ENCODE measurements around the gene CADPS2. TPM values are rescaled to one million over a fixed set of nuclear protein-coding genes. Genes with fewer than 3 reads are reported as not detected.

Gene CADPS2
- total and polyA plus RNA-seq, 2 of the 8 experiments (the other 6 are each of a cell fraction or from before 2014, with no cell fraction given) = 8.9 to 22.3 TPM

DNA sequence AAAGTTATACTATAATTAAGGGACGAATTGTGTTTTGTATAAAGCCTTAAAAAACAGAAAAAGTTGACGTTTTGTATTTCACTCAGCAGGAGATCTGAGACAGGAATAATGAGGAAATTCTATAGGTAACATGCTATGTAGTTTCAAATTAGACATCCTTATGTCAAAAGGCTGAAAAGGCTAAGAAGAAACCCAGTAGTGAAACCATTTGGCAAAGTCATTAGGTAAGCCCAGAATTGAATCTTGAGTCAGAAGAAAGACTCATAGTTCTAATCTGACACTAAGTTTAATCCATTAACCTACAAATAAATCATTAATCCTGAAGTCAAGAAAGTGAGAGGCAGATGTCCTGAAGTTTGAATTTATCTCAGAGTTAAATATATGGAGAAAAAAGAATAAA, 266.6 kb downstream of the CADPS2 start:
- Histone ChIP-seq H3K79me2 (ENCODE audit: control insufficient read depth in 1 of 2, insufficient read depth in 2 of 2, low read length in 2 of 2) (no peaks in the 10 kb centered on the region), H2AK5ac (ENCODE audit: low read depth, low read length) (no peak overlapping the region), H3K4me2 (ENCODE audit: insufficient read depth in 1 of 2, low read depth in 2 of 2, low read length in 2 of 2) (no peak overlapping the region), H3K27me3 (replicated peaks in 1 of 4; ENCODE audit: control insufficient read depth in 3 of 4, extremely low read depth in 1 of 4, insufficient read depth in 3 of 4, low read length in 3 of 4) (no peaks in the 10 kb centered on the region), H4K5ac (ENCODE audit: insufficient read length, low read depth, low read length) (no peak overlapping the region), H2BK12ac (ENCODE audit: low read depth, low read length) (no peak overlapping the region), H3K4ac (replicated peaks; ENCODE audit: insufficient read length, low read depth, low read length) (no peak overlapping the region), H3K79me1 (ENCODE audit: low read depth, low read length) (no peaks in the 10 kb centered on the region), H2BK5ac (ENCODE audit: low read depth, low read length) (no peak overlapping the region), H4K20me1 (replicated peaks in 1 of 2; ENCODE audit: control insufficient read depth in 1 of 2, insufficient read depth in 2 of 2, low read length in 2 of 2) (no peaks in the 10 kb centered on the region), H3K14ac (ENCODE audit: insufficient read length) (no peak overlapping the region), H2BK120ac (replicated peaks; ENCODE audit: low read depth, low read length) (no peak overlapping the region), H3K4me1 (replicated peaks in 1 of 4; ENCODE audit: control insufficient read depth in 3 of 4, insufficient read depth in 4 of 4, low read length in 3 of 4) (no peaks in the 10 kb centered on the region), H2AFZ (ENCODE audit: low read length) (no peak overlapping the region), H3K18ac (ENCODE audit: extremely low read depth, low read length) (no peak overlapping the region), H4K91ac (replicated peaks; ENCODE audit: insufficient read length, low read length) (no peak overlapping the region), H3K9ac (replicated peaks in 1 of 4; ENCODE audit: extremely low read depth in 1 of 4, low read depth in 3 of 4, low read length in 3 of 4) (no peak overlapping the region), H3K27ac (ENCODE audit: low read depth, low read length) (no peak overlapping the region), H3K56ac (replicated peaks; ENCODE audit: insufficient read length, low read depth, low read length) (no peak overlapping the region), H2BK20ac (ENCODE audit: low read length) (no peak overlapping the region), H3K23me2 (ENCODE audit: low read depth, low read length) (no peaks in the 10 kb centered on the region), H3K4me3 (ENCODE audit: extremely low read depth in 1 of 4, insufficient read depth in 2 of 4, low read depth in 3 of 4, low read length in 4 of 4) (no peak overlapping the region), H2BK15ac (ENCODE audit: low read length) (no peak overlapping the region), H3K23ac (ENCODE audit: insufficient read length) (no peak overlapping the region), H3K36me3 (ENCODE audit: control insufficient read depth in 2 of 4, insufficient read depth in 4 of 4, low read length in 3 of 4) (no peaks in the 10 kb centered on the region), H3K9me3 (ENCODE audit: insufficient read depth in 2 of 2, low read depth in 1 of 2, low read length in 1 of 2) (no peaks in the 10 kb centered on the region), H4K8ac (ENCODE audit: extremely low read depth, insufficient read depth, low read length) (no peak overlapping the region)
- POLR2A ChIA-PET (ENCODE audit: partially characterized antibody) = no interaction called here
- FAIRE-seq (no peak), DNase-seq (ENCODE audit: low read depth in 1 of 2, low spot score in 2 of 2) (no peak)
- CTCF ChIA-PET (ENCODE audit: partially characterized antibody) = no interaction called here
- 75% methylated on average over 2 of the region's 2 CpGs; no CpG with 5 or more reads in 1 of the 2 experiments for WGBS, 2 experiments (ENCODE audit: extremely low coverage in 1 of 2, insufficient coverage in 1 of 2, insufficient read length in 1 of 2, insufficient replicate concordance in 2 of 2, low coverage in 1 of 2, low lambda C conversion rate in 2 of 2, missing lambda C conversion rate in 1 of 2)
- no peak for TF ChIP-seq RAD21 (IDR thresholded peaks at IDR 0.05 in 1 of 2, conservative IDR thresholded peaks at IDR 0.05 in 1 of 2; ENCODE audit: low read depth in 2 of 2, low read length in 2 of 2)
- TF ChIP-seq KDM1A (IDR thresholded peaks at IDR 0.05; ENCODE audit: borderline replicate concordance, low read length) = no peak
- TF ChIP-seq TEAD4 (IDR thresholded peaks at IDR 0.05; ENCODE audit: low read depth, low read length) = no peak
- TF ChIP-seq PHF8 (conservative IDR thresholded peaks at IDR 0.05; ENCODE audit: low read depth, low read length) = no peak
- no peak for TF ChIP-seq CBX8 (IDR thresholded peaks at IDR 0.05; ENCODE audit: borderline replicate concordance, low read depth, low read length)
- TF ChIP-seq HDAC6 (IDR thresholded peaks at IDR 0.05; ENCODE audit: low read depth, low read length) = no peak
- no peak for TF ChIP-seq NANOG (IDR thresholded peaks at IDR 0.05; ENCODE audit: insufficient read depth, low read depth, low read length, poor library complexity, severe bottlenecking)
- no peak for TF ChIP-seq TBP (IDR thresholded peaks at IDR 0.05; ENCODE audit: low read depth, low read length)
- no peak for TF ChIP-seq EP300 (IDR thresholded peaks at IDR 0.05; ENCODE audit: borderline replicate concordance in 1 of 2, low read depth in 2 of 2, low read length in 2 of 2)
- TF ChIP-seq CREB1 (IDR thresholded peaks at IDR 0.05) = no peak
- TF ChIP-seq HDAC2 (IDR thresholded peaks at IDR 0.05; ENCODE audit: borderline replicate concordance in 1 of 2, low read depth in 2 of 2, low read length in 2 of 2) = no peak

Measured in H1 (cell line).